HG03432 (cell line): ENCODE results near the gene PTPN13.
"Not testable (repeated sequence)": the region's sequence is repeated elsewhere in the genome, so short reads cannot be mapped to it uniquely, and the experiment has no call there.

Experiments used
- ATAC-seq: cut with Tn5 transposase; IDR thresholded peaks from one replicate; pipeline ENCODE4 v1.9.1; 2021; ENCODE audit warnings: mild to moderate bottlenecking, moderate library complexity; ENCODE audit not compliant: unreplicated experiment

PTPN13 gene

GRCh38 chr4:86706923-86707597, 112.9 kb downstream of the PTPN13 start:
- no peak for ATAC-seq

GRCh38 chr4:86717651-86718050, 123.5 kb downstream of the PTPN13 start:
- peak; percentile 68 for ATAC-seq

GRCh38 chr4:86718152-86718551, 124.0 kb downstream of the PTPN13 start:
- no peak for ATAC-seq

GRCh38 chr4:86719149-86719548, 125.0 kb downstream of the PTPN13 start:
- not testable (repeated sequence) for ATAC-seq

- ATAC-seq, result no peak
Measured at GRCh38 chr4:86720508-86721068, 126.5 kb downstream of the PTPN13 start.

- no peak for ATAC-seq
Measured at GRCh38 chr4:86721412-86721811, 127.3 kb downstream of the PTPN13 start.

- ATAC-seq, result no peak
Measured at GRCh38 chr4:86730310-86730709, 136.2 kb downstream of the PTPN13 start.

GRCh38 chr4:86737244-86737643, 143.1 kb downstream of the PTPN13 start:
- ATAC-seq, result no peak

- no peak for ATAC-seq
Measured at GRCh38 chr4:86741846-86742245, 147.7 kb downstream of the PTPN13 start.

GRCh38 chr4:86744570-86744969, 150.5 kb downstream of the PTPN13 start:
- ATAC-seq, result no peak

- no peak for ATAC-seq
Measured at GRCh38 chr4:86749121-86749520, 155.0 kb downstream of the PTPN13 start.

- ATAC-seq, result no peak
Measured at GRCh38 chr4:86755388-86755787, 161.3 kb downstream of the PTPN13 start.

GRCh38 chr4:86757468-86757867, 163.4 kb downstream of the PTPN13 start:
- ATAC-seq, result no peak

- no peak for ATAC-seq
Measured at GRCh38 chr4:86759298-86759697, 165.2 kb downstream of the PTPN13 start.

GRCh38 chr4:86762649-86763048, 168.5 kb downstream of the PTPN13 start:
- no peak for ATAC-seq

- no peak for ATAC-seq
Measured at GRCh38 chr4:86769794-86770193, 175.7 kb downstream of the PTPN13 start.

GRCh38 chr4:86771141-86771540, 177.0 kb downstream of the PTPN13 start:
- no peak for ATAC-seq

- ATAC-seq, result no peak
Measured at GRCh38 chr4:86775061-86775460, 180.9 kb downstream of the PTPN13 start.

- ATAC-seq, result no peak
Measured at GRCh38 chr4:86778175-86778574, 184.1 kb downstream of the PTPN13 start.

GRCh38 chr4:86788826-86789225, 194.7 kb downstream of the PTPN13 start:
- no peak for ATAC-seq

- ATAC-seq, result no peak
Measured at GRCh38 chr4:86791126-86791525, 197.0 kb downstream of the PTPN13 start.

- no peak for ATAC-seq
Measured at GRCh38 chr4:86809809-86810208, 215.7 kb downstream of the PTPN13 start.

GRCh38 chr4:86810847-86811246, 216.7 kb downstream of the PTPN13 start:
- no peak for ATAC-seq
